HUES6 (cell line): Measurements from ENCODE around the gene KREMEN1.

Source experiments
- H3K27ac ChIP-seq: 2 replicates; pipeline ENCODE4 v1.7.0; 2013; ENCODE audit warnings: low read depth, mild to moderate bottlenecking, low read length, inconsistent platforms
- H3K27me3 ChIP-seq: 2 replicates; pipeline ENCODE4 v1.6.1; 2013; ENCODE audit warnings: low read length; ENCODE audit not compliant: control insufficient read depth, insufficient read depth
- H3K36me3 ChIP-seq: 2 replicates; pipeline ENCODE4 v1.6.1; 2013; ENCODE audit warnings: low read length; ENCODE audit not compliant: control insufficient read depth, insufficient read depth
- H3K4me1 ChIP-seq: 2 replicates; pipeline ENCODE4 v1.6.1; 2013; ENCODE audit warnings: low read length; ENCODE audit not compliant: control insufficient read depth, insufficient read depth
- H3K4me3 ChIP-seq: 2 replicates; pipeline ENCODE4 v1.5.1; 2013; ENCODE audit warnings: low read depth, low read length
- H3K9ac ChIP-seq: one replicate; pipeline ENCODE4 v1.6.1; 2013; ENCODE audit warnings: mild to moderate bottlenecking, low read length
- H3K9me3 ChIP-seq: 2 replicates; pipeline ENCODE4 v1.6.1; 2013; ENCODE audit warnings: low read depth, low read length; ENCODE audit not compliant: control insufficient read depth, insufficient read depth

Gene KREMEN1

GRCh38 chr22:29136782-29137700 lies 64.2 kb downstream of the KREMEN1 start:
- Histone ChIP-seq H3K9me3 (no peaks in the 10 kb centered on the region), H3K36me3 (peaks cover 12% of the 10 kb centered on the region), H3K9ac (no peak overlapping the region), H3K4me3 (no peak overlapping the region), H3K4me1 (peaks cover 20% of the 10 kb centered on the region), H3K27me3 (no peaks in the 10 kb centered on the region), H3K27ac (no peak overlapping the region)

- Histone ChIP-seq H3K27me3 (no peaks in the 10 kb centered on the region), H3K27ac (no peak overlapping the region), H3K4me3 (no peak overlapping the region), H3K9ac (no peak overlapping the region), H3K4me1 (peaks cover 23% of the 10 kb centered on the region), H3K36me3 (peaks cover 12% of the 10 kb centered on the region), H3K9me3 (no peaks in the 10 kb centered on the region)
Observed at GRCh38 chr22:29138556-29139305, 65.9 kb downstream of the KREMEN1 start.

DNA sequence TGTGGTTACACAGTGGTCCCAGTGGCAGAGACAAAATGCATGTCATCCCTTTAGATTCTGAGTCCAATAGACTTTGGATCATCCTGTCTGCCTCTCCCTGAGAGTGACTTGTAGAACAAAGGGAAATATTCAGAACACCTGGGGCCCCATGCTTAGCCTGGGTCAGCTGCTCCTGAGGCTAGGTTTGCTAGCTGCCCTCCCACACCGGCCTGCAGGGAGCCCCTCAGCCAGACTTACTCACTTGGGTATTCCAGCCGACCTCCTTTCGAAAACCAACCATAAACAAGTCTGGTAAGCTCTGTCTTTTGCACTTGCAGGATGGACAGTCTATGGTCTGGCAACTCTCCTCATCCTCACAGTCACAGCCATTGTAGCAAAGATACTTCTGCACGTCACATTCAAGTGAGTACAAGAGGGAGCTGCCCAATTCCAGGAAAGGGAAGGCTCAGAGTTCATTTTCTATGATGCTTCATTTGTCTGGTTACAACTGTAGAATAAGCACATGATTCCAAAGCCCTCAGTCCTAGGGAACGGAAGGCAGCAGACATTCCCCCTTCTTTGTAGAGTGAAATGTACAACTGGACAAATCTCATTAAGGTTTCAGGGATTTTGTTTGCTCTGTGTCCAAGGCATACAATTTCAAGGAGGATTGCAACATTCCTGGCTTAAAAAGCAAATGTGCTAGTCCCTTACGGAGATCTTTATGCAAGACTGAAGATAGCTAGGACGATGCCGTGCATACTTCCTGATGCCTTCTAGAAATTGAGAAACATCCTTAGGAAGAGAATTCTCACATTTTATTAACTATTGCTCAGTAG lies 67.3 kb downstream of the KREMEN1 start:
- Histone ChIP-seq H3K4me3 (no peak overlapping the region), H3K9ac (no peak overlapping the region), H3K36me3 (peaks cover 12% of the 10 kb centered on the region), H3K27me3 (no peaks in the 10 kb centered on the region), H3K4me1 (peaks cover 25% of the 10 kb centered on the region), H3K9me3 (no peaks in the 10 kb centered on the region), H3K27ac (no peak overlapping the region)

DNA sequence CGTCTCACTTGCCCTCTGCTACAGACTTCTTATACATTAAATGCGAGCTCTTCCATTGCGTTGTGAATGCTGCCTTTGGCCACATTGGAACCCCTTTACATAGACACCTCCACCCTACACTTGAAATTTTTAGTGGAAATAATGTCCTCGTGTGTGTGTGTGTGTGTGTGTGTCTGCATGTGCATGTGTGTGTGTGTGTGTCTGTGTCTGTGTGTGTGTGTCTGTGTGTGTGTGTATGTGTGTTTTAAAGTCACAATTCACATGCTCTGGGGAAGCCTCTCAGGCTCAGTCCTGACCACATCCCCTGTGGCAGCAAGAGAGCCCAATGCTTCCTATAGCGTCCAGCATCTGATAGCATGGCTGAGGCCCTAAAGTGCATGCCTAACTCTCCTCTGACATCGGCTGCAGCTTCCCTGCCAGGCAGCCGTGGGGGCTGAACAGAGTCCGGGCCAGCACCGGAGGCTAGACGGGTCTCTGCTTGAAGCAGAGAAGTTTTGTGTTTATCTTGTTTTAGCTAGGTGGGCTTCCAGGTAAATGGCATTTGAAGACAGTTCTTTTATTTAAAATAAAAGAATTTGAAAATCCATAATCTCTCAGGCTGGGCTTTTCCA lies 68.3 kb downstream of the KREMEN1 start:
- Histone ChIP-seq H3K9me3 (no peaks in the 10 kb centered on the region), H3K27ac (no peak overlapping the region), H3K27me3 (no peaks in the 10 kb centered on the region), H3K9ac (no peak overlapping the region), H3K4me3 (no peak overlapping the region), H3K4me1 (peaks cover 35% of the 10 kb centered on the region), H3K36me3 (peaks cover 12% of the 10 kb centered on the region)

DNA sequence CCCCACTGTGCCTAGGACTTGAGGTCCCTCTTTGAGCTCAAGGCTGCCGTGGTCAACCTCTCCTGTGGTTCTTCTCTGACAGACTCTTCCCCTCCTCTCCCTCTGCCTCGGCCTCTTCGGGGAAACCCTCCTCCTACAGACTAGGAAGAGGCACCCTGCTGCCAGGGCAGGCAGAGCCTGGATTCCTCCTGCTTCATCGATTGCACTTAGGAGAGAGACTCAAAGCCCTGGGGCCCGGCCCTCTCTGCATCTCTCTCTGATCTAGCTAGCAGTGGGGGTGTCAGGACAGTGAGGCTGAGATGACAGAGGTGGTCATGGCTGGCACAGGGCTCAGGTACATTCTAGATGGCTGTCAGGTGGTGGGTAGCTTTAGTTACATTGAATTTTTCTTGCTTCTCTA lies 69.3 kb downstream of the KREMEN1 start:
- peaks cover 12% of the 10 kb centered on the region for H3K36me3 ChIP-seq
- H3K4me1 ChIP-seq: peaks cover 36% of the 10 kb centered on the region
- H3K27me3 ChIP-seq: no peaks in the 10 kb centered on the region
- H3K9ac ChIP-seq: no peak overlapping the region
- no peak overlapping the region for H3K4me3 ChIP-seq
- no peak overlapping the region for H3K27ac ChIP-seq
- no peaks in the 10 kb centered on the region for H3K9me3 ChIP-seq

GRCh38 chr22:29143941-29144785 lies 71.3 kb downstream of the KREMEN1 start:
- H3K27ac ChIP-seq: no peak overlapping the region
- no peak overlapping the region for H3K9ac ChIP-seq
- H3K9me3 ChIP-seq: no peaks in the 10 kb centered on the region

GRCh38 chr22:29144786-29145160 lies 71.9 kb downstream of the KREMEN1 start:
- no peaks in the 10 kb centered on the region for H3K9me3 ChIP-seq
- H3K4me1 ChIP-seq: peaks cover 34% of the 10 kb centered on the region
- H3K36me3 ChIP-seq: peaks cover 5% of the 10 kb centered on the region; the same call in 1 of the 2 replicates
- H3K27me3 ChIP-seq: no peaks in the 10 kb centered on the region
- no peak overlapping the region for H3K4me3 ChIP-seq
- no peak overlapping the region for H3K27ac ChIP-seq
- H3K9ac ChIP-seq: no peak overlapping the region

More at GRCh38 chr22:29143941-29144785, 71.3 kb downstream of the KREMEN1 start:
- peaks cover 36% of the 10 kb centered on the region for H3K4me1 ChIP-seq
- no peaks in the 10 kb centered on the region for H3K27me3 ChIP-seq
- peaks cover 5% of the 10 kb centered on the region for H3K36me3 ChIP-seq
- no peak overlapping the region for H3K4me3 ChIP-seq

DNA sequence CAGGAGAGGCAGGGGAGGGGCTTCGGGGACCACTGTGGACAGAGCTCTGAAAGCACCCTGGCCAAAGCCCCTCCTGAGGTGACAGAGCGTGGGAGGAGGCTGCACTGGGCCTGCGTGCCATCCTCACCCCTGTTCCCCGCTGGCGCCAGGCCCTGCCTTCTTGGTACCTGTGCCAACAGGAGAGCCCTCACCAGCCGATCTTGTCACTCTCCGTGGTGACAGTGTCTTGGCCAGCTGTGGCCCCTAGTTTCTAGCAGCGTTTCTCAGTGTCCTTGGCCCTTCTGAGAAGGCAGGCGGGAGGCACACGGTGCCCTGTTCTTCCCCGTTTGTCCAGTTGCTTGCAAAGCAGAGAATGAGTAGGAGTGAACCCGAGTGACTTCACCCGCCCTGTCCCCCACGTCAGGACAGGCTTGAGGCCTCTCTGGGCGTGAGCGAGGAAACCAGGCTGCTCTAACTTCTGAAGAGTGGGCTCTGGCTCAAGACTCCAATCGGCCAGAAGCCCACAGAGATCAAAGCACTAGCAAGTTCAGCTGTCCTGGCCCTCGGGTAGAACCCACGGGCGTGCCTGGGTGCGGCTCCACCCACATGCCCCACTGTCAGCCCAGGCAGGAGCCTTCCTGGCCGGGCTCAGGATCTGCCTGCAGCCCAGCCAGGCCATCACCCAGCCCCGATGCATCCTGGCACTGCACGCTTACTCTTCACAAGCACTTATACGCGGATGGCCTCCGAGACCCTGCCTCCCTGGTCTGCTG lies 72.7 kb downstream of the KREMEN1 start:
- H3K27me3 ChIP-seq: no peaks in the 10 kb centered on the region
- peaks cover under 1% of the 10 kb centered on the region; the same call in 1 of the 2 replicates for H3K36me3 ChIP-seq
- H3K4me3 ChIP-seq: no peak overlapping the region
- H3K27ac ChIP-seq: no peak overlapping the region
- H3K9ac ChIP-seq: no peak overlapping the region
- no peaks in the 10 kb centered on the region for H3K9me3 ChIP-seq
- peaks cover 31% of the 10 kb centered on the region for H3K4me1 ChIP-seq

GRCh38 chr22:29146091-29146560 lies 73.3 kb downstream of the KREMEN1 start:
- peaks cover 32% of the 10 kb centered on the region for H3K4me1 ChIP-seq
- no peaks in the 10 kb centered on the region for H3K9me3 ChIP-seq
- H3K27ac ChIP-seq: no peak overlapping the region
- no peak overlapping the region for H3K9ac ChIP-seq
- no peaks in the 10 kb centered on the region for H3K27me3 ChIP-seq
- no peak overlapping the region for H3K4me3 ChIP-seq
- no peaks in the 10 kb centered on the region for H3K36me3 ChIP-seq
